Measurements from ENCODE around the gene RHOH. TPM values are rescaled to one million over a fixed set of nuclear protein-coding genes. Genes with fewer than 3 reads are reported as not detected.

RHOH gene
- total and polyA plus RNA-seq, 3 experiments from 2014 or later, result 148 to 262 (median 148) TPM

DNA sequence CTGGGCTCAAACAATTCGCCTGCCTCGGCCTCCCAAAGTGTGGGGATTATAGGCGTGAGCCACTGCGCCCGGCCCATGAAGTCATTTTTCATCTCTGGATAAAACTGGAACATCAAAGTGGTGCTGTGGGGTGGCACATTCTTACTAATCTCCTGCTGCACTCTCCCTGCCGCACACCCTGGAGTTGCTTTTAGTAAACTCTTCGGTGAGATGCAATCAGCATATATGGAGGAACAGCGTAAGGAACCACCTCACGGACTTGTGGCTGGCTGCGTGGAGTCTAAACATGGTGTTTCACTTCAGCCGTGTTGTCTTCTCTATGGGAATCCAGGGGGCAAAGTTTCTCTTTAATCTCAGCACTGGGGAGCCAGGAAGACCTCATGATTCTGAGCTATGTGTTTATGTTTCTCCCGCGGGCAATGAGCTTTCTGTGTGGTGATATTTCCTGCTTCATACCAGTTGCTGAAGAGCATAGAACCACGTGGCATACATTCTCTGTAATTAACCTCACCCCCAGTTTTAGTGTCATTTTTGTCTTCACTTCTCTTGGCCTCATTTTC lies 2.1 kb upstream of the RHOH start:
- H3K9me3 Mint-ChIP-seq, result peaks cover 0 to 2% (median 0%) of the 10 kb centered on the region in 5 donors
- CTCF ChIA-PET, result interaction anchor here (0.6 to 7.7 kb wide), 18 partner anchors 8 to 127 kb away, joined by 3 to 112 read pairs (median 4); no protein-coding TSS in a partner anchor
- H3K4me3 ChIP-seq (ENCODE audit: low read length), result peak overlapping the region; percentile 93

DNA sequence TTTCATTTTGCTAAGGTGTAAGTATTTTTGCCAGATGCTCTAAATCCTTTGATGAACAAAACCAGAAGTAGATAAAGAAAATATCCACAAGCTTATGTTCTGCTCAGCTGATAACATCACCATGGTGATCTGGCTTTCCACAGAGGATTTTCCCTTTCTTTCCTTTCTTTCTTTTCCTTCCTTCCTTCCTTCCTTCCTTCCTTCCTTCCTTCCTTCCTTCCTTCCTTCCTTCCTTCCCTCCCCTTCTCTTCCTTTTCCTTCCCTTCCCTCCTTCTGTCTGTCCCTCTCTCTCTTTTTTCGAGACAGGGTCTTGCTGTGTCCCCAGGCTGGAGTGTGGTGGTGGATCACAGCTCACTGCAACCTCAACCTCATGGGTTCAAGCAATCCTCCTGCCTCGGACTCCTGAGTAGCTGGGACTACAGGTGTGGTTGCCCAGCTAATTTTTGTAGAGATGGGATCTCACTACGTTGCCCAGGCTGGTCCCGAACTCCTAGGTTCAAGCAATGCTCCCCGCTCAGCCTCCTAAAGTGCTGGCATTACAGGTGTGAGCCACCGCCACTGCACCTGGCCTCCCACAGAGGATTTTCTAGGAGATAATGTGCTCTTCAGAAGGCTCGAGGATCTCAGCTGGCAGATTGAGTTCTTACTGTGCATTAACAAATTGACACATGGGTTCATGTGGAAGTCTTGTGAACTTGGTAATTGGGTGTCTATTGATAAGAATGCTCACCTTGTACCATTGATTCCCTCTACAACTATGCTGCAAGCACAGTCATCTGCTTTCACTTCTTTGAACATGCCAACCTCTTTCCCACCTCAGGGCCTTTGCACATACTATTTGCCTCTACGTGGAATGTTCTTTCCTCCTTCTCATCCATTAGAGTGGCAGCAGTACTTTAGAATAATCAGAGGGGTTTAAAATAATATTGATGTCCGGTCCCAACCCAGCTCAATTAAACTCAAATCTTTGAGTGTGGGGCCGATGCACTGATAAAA lies 1.4 kb upstream of the RHOH start:
- H3K4me1 Mint-ChIP-seq, result peaks cover 50 to 61% (median 60%) of the 10 kb centered on the region in 3 donors
- Histone ChIP-seq H3K4me3 (ENCODE audit: low read length) (peak overlapping the region; percentile 93), H3K27ac (ENCODE audit: low read depth, low read length) (peak overlapping the region; percentile 35), H3K36me3 (ENCODE audit: insufficient read depth, low read length) (peaks cover 11% of the 10 kb centered on the region), H3K9me3 (ENCODE audit: low read length) (no peaks in the 10 kb centered on the region), H3K4me1 (ENCODE audit: insufficient read depth, low read length) (peaks cover 45% of the 10 kb centered on the region), H3K27me3 (ENCODE audit: insufficient read depth, low read length, poor library complexity, severe bottlenecking) (no peaks in the 10 kb centered on the region)
- CTCF ChIA-PET, result interaction anchor here (0.8 to 7.7 kb wide), 19 partner anchors 9 to 130 kb away, joined by 3 to 112 read pairs (median 4); no protein-coding TSS in a partner anchor
- H3K36me3 Mint-ChIP-seq, result peaks cover 6 to 38% (median 16%) of the 10 kb centered on the region in 3 donors
- DNase-seq, result no peak
- POLR2A ChIA-PET, result interaction anchor here (0.6 to 4.5 kb wide), 24 partner anchors 10 to 125 kb away, joined by 3 to 26 read pairs (median 4); no protein-coding TSS in a partner anchor
- peak overlapping the region; percentile 94 to 100 (median 99) for H3K27ac Mint-ChIP-seq
- H3K27me3 Mint-ChIP-seq, result no peaks in the 10 kb centered on the region
- peak overlapping the region; percentile 93 to 100 (median 97) for H3K4me3 Mint-ChIP-seq
- peaks cover 0 to 2% (median 0%) of the 10 kb centered on the region in 5 donors for H3K9me3 Mint-ChIP-seq

More for the DNA sequence above, 2.1 kb upstream of the RHOH start:
- H3K4me1 Mint-ChIP-seq, result peaks cover 49 to 68% (median 61%) of the 10 kb centered on the region in 3 donors
- H3K4me3 Mint-ChIP-seq, result peak overlapping the region; percentile 88 to 100 (median 97)
- H3K27ac Mint-ChIP-seq, result peak overlapping the region; percentile 94 to 100 (median 99)
- H3K27me3 ChIP-seq (ENCODE audit: insufficient read depth, low read length, poor library complexity, severe bottlenecking), result no peaks in the 10 kb centered on the region
- no peaks in the 10 kb centered on the region for H3K27me3 Mint-ChIP-seq
- no peaks in the 10 kb centered on the region for H3K9me3 ChIP-seq (ENCODE audit: low read length)
- peak in 4 of 5 donors; percentile 29 to 84 (median 74) for DNase-seq
- peaks cover 5 to 30% (median 16%) of the 10 kb centered on the region in 3 donors for H3K36me3 Mint-ChIP-seq
- peaks cover 51% of the 10 kb centered on the region for H3K4me1 ChIP-seq (ENCODE audit: insufficient read depth, low read length)
- peak overlapping the region; percentile 35 for H3K27ac ChIP-seq (ENCODE audit: low read depth, low read length)
- POLR2A ChIA-PET, result interaction anchor here (0.7 to 4.5 kb wide), 17 partner anchors 10 to 126 kb away, joined by 3 to 26 read pairs (median 4); no protein-coding TSS in a partner anchor
- peaks cover 11% of the 10 kb centered on the region for H3K36me3 ChIP-seq (ENCODE audit: insufficient read depth, low read length)

DNA sequence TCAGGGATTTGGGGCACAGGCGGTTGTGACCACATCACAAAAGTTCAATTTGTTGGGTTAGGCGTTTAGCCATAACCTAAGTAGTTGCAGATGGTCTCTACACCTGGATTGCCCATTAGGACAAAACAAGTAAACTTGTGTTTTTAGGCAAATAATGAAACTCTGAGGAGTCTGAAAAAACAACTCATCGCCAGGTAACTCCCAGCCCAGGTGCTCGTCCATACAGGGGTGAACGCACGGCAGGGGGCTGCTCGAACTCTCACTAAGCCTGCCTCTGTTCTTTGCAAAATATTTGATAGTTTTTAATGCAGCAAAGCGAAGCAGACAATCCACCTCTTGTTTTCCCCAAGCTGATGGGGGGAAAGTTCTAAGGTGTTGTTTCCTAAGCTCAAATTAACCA lies 559 bp upstream of the RHOH start:
- POLR2A ChIA-PET, result interaction anchor here (0.6 to 4.5 kb wide), 11 partner anchors 9 to 831 kb away, joined by 3 to 26 read pairs (median 7); no protein-coding TSS in a partner anchor
- H3K36me3 Mint-ChIP-seq, result peaks cover 7 to 44% (median 16%) of the 10 kb centered on the region in 3 donors
- H3K27ac Mint-ChIP-seq, result peak overlapping the region; percentile 94 to 100 (median 99)
- CTCF ChIA-PET, result interaction anchor here (1.0 to 7.7 kb wide), 13 partner anchors 8 to 140 kb away, joined by 3 to 112 read pairs (median 9); no protein-coding TSS in a partner anchor
- DNase-seq, result no peak
- no peaks in the 10 kb centered on the region for H3K27me3 Mint-ChIP-seq
- H3K36me3 ChIP-seq (ENCODE audit: insufficient read depth, low read length), result peaks cover 16% of the 10 kb centered on the region
- H3K4me3 Mint-ChIP-seq, result peak overlapping the region; percentile 93 to 100 (median 97)
- H3K27me3 ChIP-seq (ENCODE audit: insufficient read depth, low read length, poor library complexity, severe bottlenecking), result no peaks in the 10 kb centered on the region
- H3K4me1 ChIP-seq (ENCODE audit: insufficient read depth, low read length), result peaks cover 43% of the 10 kb centered on the region
- no peaks in the 10 kb centered on the region for H3K9me3 ChIP-seq (ENCODE audit: low read length)
- H3K27ac ChIP-seq (ENCODE audit: low read depth, low read length), result peak overlapping the region; percentile 96
- peaks cover 52 to 66% (median 56%) of the 10 kb centered on the region in 3 donors for H3K4me1 Mint-ChIP-seq
- peak overlapping the region; percentile 93 for H3K4me3 ChIP-seq (ENCODE audit: low read length)
- peaks cover 0 to 2% (median 0%) of the 10 kb centered on the region in 5 donors for H3K9me3 Mint-ChIP-seq

GRCh38 chr4:40197879-40198689 lies 1.3 kb downstream of the RHOH start:
- Mint-ChIP-seq H3K27me3 (no peaks in the 10 kb centered on the region), H3K36me3 (peaks cover 10 to 56% (median 16%) of the 10 kb centered on the region in 3 donors), H3K4me1 (peaks cover 48 to 67% (median 54%) of the 10 kb centered on the region in 3 donors), H3K9me3 (peaks cover 0 to 2% (median 0%) of the 10 kb centered on the region in 5 donors), H3K4me3 (peak overlapping the region; percentile 93 to 100 (median 97)), H3K27ac (peak overlapping the region; percentile 94 to 100 (median 99))
- ChIA-PET POLR2A (interaction anchor here (0.6 to 4.5 kb wide), 19 partner anchors 10 to 1836 kb away, joined by 3 to 39 read pairs (median 4); no protein-coding TSS in a partner anchor), CTCF (interaction anchor here (1.0 to 7.7 kb wide), 8 partner anchors 13 to 119 kb away, joined by 3 to 112 read pairs (median 14); no protein-coding TSS in a partner anchor)
- DNase-seq, result peak in 3 of 5 donors; percentile 56 to 80 (median 76)
- peaks cover 19% of the 10 kb centered on the region for H3K36me3 ChIP-seq (ENCODE audit: insufficient read depth, low read length)
- H3K27ac ChIP-seq (ENCODE audit: low read depth, low read length), result peak overlapping the region; percentile 96
- H3K9me3 ChIP-seq (ENCODE audit: low read length), result no peaks in the 10 kb centered on the region
- no peaks in the 10 kb centered on the region for H3K27me3 ChIP-seq (ENCODE audit: insufficient read depth, low read length, poor library complexity, severe bottlenecking)
- H3K4me1 ChIP-seq (ENCODE audit: insufficient read depth, low read length), result peaks cover 40% of the 10 kb centered on the region
- peak overlapping the region; percentile 93 for H3K4me3 ChIP-seq (ENCODE audit: low read length)

- H3K36me3 ChIP-seq (ENCODE audit: insufficient read depth, low read length), result peaks cover 19% of the 10 kb centered on the region
- Mint-ChIP-seq H3K27ac (peak overlapping the region; percentile 94 to 100 (median 99)), H3K9me3 (no peaks in the 10 kb centered on the region), H3K27me3 (no peaks in the 10 kb centered on the region), H3K4me3 (peak overlapping the region; percentile 93 to 100 (median 97)), H3K36me3 (peaks cover 12 to 67% (median 16%) of the 10 kb centered on the region in 3 donors), H3K4me1 (peaks cover 47 to 69% (median 56%) of the 10 kb centered on the region in 3 donors)
- H3K27me3 ChIP-seq (ENCODE audit: insufficient read depth, low read length, poor library complexity, severe bottlenecking), result no peaks in the 10 kb centered on the region
- H3K4me3 ChIP-seq (ENCODE audit: low read length), result peak overlapping the region; percentile 93
- DNase-seq, result peak in 1 of 5 donors; percentile 65
- H3K4me1 ChIP-seq (ENCODE audit: insufficient read depth, low read length), result peaks cover 34% of the 10 kb centered on the region
- ChIA-PET CTCF (interaction anchor here (1.0 to 7.7 kb wide), 13 partner anchors 9 to 143 kb away, joined by 3 to 112 read pairs (median 7); partner anchors contain the start of gene N4BP2), POLR2A (interaction anchor here (0.6 to 3.9 kb wide), 13 partner anchors 13 to 1383 kb away, joined by 3 to 39 read pairs (median 7); no protein-coding TSS in a partner anchor)
- H3K27ac ChIP-seq (ENCODE audit: low read depth, low read length), result peak overlapping the region; percentile 96
- no peaks in the 10 kb centered on the region for H3K9me3 ChIP-seq (ENCODE audit: low read length)
Observed at GRCh38 chr4:40199179-40199670, 2.4 kb downstream of the RHOH start.

- peaks cover 12 to 76% (median 16%) of the 10 kb centered on the region in 3 donors for H3K36me3 Mint-ChIP-seq
- H3K4me1 Mint-ChIP-seq, result peaks cover 47 to 70% (median 58%) of the 10 kb centered on the region in 3 donors
- Histone ChIP-seq H3K27me3 (ENCODE audit: insufficient read depth, low read length, poor library complexity, severe bottlenecking) (no peaks in the 10 kb centered on the region), H3K4me3 (ENCODE audit: low read length) (peak overlapping the region; percentile 93), H3K27ac (ENCODE audit: low read depth, low read length) (peak overlapping the region; percentile 96), H3K9me3 (ENCODE audit: low read length) (no peaks in the 10 kb centered on the region), H3K36me3 (ENCODE audit: insufficient read depth, low read length) (peaks cover 19% of the 10 kb centered on the region), H3K4me1 (ENCODE audit: insufficient read depth, low read length) (peaks cover 38% of the 10 kb centered on the region)
- ChIA-PET CTCF (interaction anchor here (0.9 to 7.7 kb wide), 18 partner anchors 8 to 144 kb away, joined by 3 to 112 read pairs (median 6); partner anchors contain the start of gene N4BP2), POLR2A (interaction anchor here (0.6 to 3.9 kb wide), 21 partner anchors 8 to 1384 kb away, joined by 3 to 39 read pairs (median 4); no protein-coding TSS in a partner anchor)
- peak overlapping the region; percentile 94 to 100 (median 99) for H3K27ac Mint-ChIP-seq
- peak; percentile 38 to 81 (median 63) for DNase-seq
- H3K27me3 Mint-ChIP-seq, result peaks cover 0 to 1% of the 10 kb centered on the region in 2 donors
- H3K9me3 Mint-ChIP-seq, result no peaks in the 10 kb centered on the region
- H3K4me3 Mint-ChIP-seq, result peak overlapping the region; percentile 93 to 100 (median 97)
Observed at GRCh38 chr4:40199999-40200874, 3.4 kb downstream of the RHOH start.

Measured in CD8-positive, alpha-beta memory T cell (primary cell).